Sigmoid colon (tissue), 7 donors: ENCODE measurements around the gene PIGQ. TPM values are rescaled to one million over a fixed set of nuclear protein-coding genes. Genes with fewer than 3 reads are reported as not detected.

ENCODE experiments used
- DNase-seq: peaks from one replicate; pipeline ENCODE4 v3.0.0-alpha.2; 2019
- H3K27ac ChIP-seq, 4 donors: fragments of 200-600 bp; sonication (generic); one replicate each; pipeline ENCODE4 v1.5.1; 2016 to 2019; ENCODE audit warnings: mild to moderate bottlenecking in 1 of 4
- H3K27me3 ChIP-seq, 3 donors: fragments of 200-600 bp; sonication (generic); one replicate each; pipeline ENCODE4 v1.5.1; 2019; ENCODE audit warnings: mild to moderate bottlenecking in 1 of 3
- H3K36me3 ChIP-seq, 4 donors: fragments of 200-600 bp; sonication (generic); one replicate each; pipeline ENCODE4 v1.5.1; 2016 to 2019
- H3K4me1 ChIP-seq, 4 donors: fragments of 200-600 bp; sonication (generic); one replicate each; pipeline ENCODE4 v1.5.1; 2017 to 2019
- H3K4me3 ChIP-seq, 4 donors: fragments of 200-600 bp; sonication (generic); one replicate each; pipeline ENCODE4 v1.5.1; 2017 to 2019; ENCODE audit warnings: mild to moderate bottlenecking in 2 of 4, moderate library complexity in 1 of 4
- H3K9me3 ChIP-seq, 4 donors: fragments of 200-600 bp in 3 of 4; sonication (generic) in 3 of 4; one replicate each; pipeline versions ENCODE4 v1.5.1 to v1.6.1; 2013 to 2019
- EP300 ChIP-seq, 4 donors: sonication (generic); formaldehyde crosslinking; IDR thresholded peaks; one replicate each; pipeline ENCODE4 v1.6.1; 2017; ENCODE audit warnings: antibody characterized with exemption in 4 of 4
- POLR2A ChIP-seq, 2 donors: fragments of 450-650 bp; IDR thresholded peaks; one replicate each; pipeline ENCODE4 v1.6.1; 2016; ENCODE audit warnings: antibody characterized with exemption in 2 of 2, mild to moderate bottlenecking in 2 of 2, moderate library complexity in 2 of 2
- POLR2AphosphoS5 ChIP-seq, 4 donors: sonication (generic); formaldehyde crosslinking; IDR thresholded peaks; one replicate each; pipeline ENCODE4 v1.6.1; 2017; ENCODE audit warnings: antibody characterized with exemption in 4 of 4
- WGBS, 2 donors: extraction: QIAGEN DNeasy Blood & Tissue Kit; methylation state at CpG; one replicate each; pipeline ENCODE4 v1.1.7; 2013; 5-methylcytosine and 5-hydroxymethylcytosine counted together
- intact Hi-C: fragments of 100-400 bp; cut with DNase I; formaldehyde crosslinking; loops from one replicate; pipeline ENCODE4 v1.15.1; 2023
- polyA plus RNA-seq, 3 donors: library from polyadenylated mRNA; stranded (reverse); fragments of 200-250 nt; gene quantifications; one replicate each; pipeline ENCODE4 v1.2.3, GENCODE V29; 2013
- total RNA-seq, 4 donors: library from RNA; depleted of rRNA; stranded (reverse); fragments of >200 nt; gene quantifications; one replicate each; pipeline ENCODE4 v1.1.0, GENCODE V29; 2016
- TF ChIP-seq, protein P1 (sequence below), 4 experiments: fragments of 450-650 bp in 3 of 4; fragments of 200-600 bp in 1 of 4; IDR thresholded peaks; one replicate each; pipeline ENCODE4 v1.5.1; 2016 to 2019; ENCODE audit warnings: antibody characterized with exemption in 4 of 4, mild to moderate bottlenecking in 3 of 4, moderate library complexity in 2 of 4
- donor health status: healthy with polysubstance abuse.
- donor health status: Bipolar disorder and iron deficiency.
- donor health status: healthy.

Gene PIGQ
- total and polyA plus RNA-seq, 7 donors, result 11.1 to 47.4 (median 17.8) TPM

DNA sequence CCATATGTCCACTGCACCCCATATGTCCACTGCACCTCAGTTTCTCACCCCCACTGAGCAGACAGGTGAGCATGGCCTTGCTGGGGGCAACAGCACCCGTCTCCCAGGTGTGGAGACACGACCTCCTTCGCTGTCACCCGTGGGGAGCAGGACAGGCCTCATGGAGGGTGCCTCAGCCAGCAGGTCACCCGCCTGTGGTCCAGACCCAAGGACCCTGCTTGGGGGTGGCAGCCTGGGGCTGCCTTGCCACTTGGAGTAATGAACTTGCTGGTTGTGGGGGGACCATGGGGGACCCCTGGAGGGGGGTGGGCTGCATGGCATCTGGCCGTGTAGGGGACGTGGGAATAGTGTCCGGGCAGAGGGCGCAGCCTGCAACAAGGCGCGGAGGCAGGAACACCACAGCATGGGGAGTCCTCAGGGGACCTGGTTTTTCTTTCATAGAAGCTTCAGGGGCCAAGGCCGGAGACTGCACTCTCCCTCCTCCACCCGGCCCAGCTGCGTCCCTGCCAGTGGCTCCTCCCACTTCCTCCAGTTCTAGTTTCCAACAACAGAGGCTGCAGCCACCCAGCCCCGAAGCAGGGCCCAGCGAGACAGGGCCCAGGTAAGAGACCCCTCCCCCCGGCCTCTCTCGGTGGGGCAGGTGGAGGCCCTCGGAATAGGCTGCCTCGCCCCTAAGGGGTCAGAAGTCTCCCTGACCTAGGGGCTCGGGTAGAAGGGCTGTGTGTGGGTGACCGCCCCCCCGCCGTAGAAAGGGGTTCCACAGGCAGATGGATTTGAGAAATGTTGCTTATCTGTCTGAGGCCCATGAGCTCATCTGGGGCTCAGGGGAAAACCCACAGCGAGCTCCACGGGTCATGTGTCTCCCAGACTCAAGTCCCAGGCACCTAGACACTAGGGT is 3.0 kb upstream of the PIGQ start, which contains the start of gene NHLRC4:
Gene NHLRC4 (plus strand): TSS at position 531 of the 898 bp plus-strand sequence. CDS start 1,043 bp downstream, outside the sequence.
- intact Hi-C loops, result no loop called here
- peak; percentile 90 for DNase-seq
- peaks cover 0 to 53% (median 45%) of the 10 kb centered on the region in 4 donors for H3K4me1 ChIP-seq
- TF ChIP-seq, protein P1, sequence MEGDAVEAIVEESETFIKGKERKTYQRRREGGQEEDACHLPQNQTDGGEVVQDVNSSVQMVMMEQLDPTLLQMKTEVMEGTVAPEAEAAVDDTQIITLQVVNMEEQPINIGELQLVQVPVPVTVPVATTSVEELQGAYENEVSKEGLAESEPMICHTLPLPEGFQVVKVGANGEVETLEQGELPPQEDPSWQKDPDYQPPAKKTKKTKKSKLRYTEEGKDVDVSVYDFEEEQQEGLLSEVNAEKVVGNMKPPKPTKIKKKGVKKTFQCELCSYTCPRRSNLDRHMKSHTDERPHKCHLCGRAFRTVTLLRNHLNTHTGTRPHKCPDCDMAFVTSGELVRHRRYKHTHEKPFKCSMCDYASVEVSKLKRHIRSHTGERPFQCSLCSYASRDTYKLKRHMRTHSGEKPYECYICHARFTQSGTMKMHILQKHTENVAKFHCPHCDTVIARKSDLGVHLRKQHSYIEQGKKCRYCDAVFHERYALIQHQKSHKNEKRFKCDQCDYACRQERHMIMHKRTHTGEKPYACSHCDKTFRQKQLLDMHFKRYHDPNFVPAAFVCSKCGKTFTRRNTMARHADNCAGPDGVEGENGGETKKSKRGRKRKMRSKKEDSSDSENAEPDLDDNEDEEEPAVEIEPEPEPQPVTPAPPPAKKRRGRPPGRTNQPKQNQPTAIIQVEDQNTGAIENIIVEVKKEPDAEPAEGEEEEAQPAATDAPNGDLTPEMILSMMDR (IDR thresholded peaks at IDR 0.05), result no peak
- no peak for TF ChIP-seq POLR2A (IDR thresholded peaks at IDR 0.05)
- no peak for TF ChIP-seq POLR2AphosphoS5 (IDR thresholded peaks at IDR 0.05)
- no peak for TF ChIP-seq EP300 (IDR thresholded peaks at IDR 0.05)
- H3K27ac ChIP-seq, result peak within 1 kb of the TSS; percentile 14 to 62 (median 33)
- H3K4me3 ChIP-seq, result peak within 1 kb of the TSS in 3 of 4 donors; percentile 24 to 39 (median 32)
- no peaks in the 10 kb centered on the region for H3K36me3 ChIP-seq
- 29 to 30% methylated on average over 26 of the region's 26 CpGs for WGBS, 2 donors
- H3K9me3 ChIP-seq, result no peaks in the 10 kb centered on the region
- H3K27me3 ChIP-seq, result peaks cover 0 to 17% (median 5%) of the 10 kb centered on the region in 3 donors

DNA sequence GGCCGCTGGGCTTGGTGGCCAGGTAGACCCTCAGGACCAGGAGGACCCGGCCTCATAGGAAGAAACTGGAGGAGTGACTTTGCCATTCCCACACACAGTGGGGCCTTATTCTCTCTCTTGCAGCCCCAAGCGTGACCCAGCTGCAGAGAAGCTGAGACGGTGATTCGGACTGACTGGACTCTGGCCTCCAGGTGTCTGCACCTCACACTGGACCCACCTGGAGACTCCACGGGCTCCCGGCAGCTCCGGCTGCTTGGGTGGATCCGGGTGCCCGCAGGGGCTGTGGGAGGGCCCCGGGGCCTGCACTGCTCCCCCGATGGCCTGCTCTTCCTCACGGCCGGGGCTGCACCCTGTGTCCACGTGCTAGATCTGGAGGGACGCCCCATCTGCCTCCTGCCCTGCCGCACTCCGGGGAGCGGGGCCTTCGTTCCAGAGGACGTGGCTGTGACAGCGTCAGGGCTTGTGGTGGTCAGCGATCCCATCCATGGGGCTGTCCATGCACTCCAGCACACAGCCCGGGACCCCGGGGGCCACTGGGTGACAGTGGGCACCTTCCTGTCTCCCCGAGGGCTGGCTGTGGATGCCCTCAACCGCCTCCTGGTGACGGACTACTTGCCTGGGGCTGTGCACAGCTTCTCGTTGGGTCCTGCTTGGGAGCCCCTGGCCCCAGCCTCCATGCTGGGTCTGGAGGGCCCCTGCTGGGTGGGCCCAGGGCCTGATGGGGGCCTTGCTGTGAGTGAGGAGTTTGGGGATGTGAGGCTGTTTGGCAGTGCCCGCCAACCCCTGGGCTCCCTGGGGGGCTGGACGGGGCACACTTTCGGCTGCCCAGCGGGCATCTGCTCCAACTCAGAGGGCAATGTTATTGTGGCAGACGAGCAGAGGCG is 2.2 kb upstream of the PIGQ start:
- no peak for DNase-seq
- peaks cover 0 to 53% (median 45%) of the 10 kb centered on the region in 4 donors for H3K4me1 ChIP-seq
- peak overlapping the region in 2 of 4 donors; percentile 32 to 39 for H3K4me3 ChIP-seq
- WGBS, 2 donors, result 88 to 94% methylated on average over 35 of the region's 35 CpGs
- H3K27ac ChIP-seq, result peak overlapping the region in 3 of 4 donors; percentile 14 to 62 (median 44)
- TF ChIP-seq, protein P1 (IDR thresholded peaks at IDR 0.05), result no peak
- intact Hi-C loops, result no loop called here
- H3K36me3 ChIP-seq, result no peaks in the 10 kb centered on the region
- no peaks in the 10 kb centered on the region for H3K9me3 ChIP-seq
- H3K27me3 ChIP-seq, result peaks cover 0 to 11% (median 0%) of the 10 kb centered on the region in 3 donors

DNA sequence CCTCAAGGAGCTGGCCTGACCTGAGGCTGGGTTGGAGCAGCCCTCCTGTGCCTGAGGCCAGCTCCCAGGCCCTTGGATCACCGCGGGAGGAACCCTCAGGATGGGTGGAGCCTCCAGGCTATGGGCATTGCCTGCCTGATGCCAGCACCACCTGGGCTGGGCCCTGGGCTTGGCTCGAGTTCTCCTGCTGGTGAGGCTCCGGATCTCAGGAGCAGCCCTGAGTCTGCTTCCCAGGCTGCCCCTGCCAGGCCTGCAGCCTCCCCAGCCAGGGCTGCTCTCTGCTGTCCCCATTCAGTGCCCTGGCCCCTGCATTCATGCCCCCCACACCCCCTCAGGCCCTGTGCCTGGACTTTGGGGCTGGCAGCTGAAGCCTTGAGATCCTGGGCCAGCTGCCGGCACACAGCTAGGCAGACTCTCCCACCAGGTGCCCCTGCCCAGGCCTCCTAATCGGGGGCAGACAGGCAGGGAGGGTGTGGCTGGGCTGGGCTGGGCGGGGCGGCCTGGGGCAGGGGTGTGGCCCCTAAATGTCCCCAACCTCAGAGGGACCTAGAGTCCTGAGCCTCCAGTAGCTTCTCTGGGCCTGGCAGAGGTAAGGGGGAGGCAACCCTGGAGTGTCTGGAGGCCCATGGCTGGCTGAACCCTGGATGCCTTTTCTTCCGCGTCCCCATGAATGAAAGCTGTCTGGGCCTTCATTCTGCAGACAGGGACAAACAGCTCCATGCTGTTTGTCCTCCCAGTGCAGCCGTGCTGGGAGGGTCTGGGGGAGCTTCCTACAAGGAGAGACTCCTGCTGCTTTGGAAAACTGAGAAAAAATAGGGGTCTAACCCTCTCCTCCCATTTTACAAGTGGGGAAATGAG is 1.1 kb upstream of the PIGQ start:
- Histone ChIP-seq H3K4me1 (peaks cover 0 to 53% (median 45%) of the 10 kb centered on the region in 4 donors), H3K36me3 (peaks cover 0 to 5% (median 0%) of the 10 kb centered on the region in 4 donors), H3K9me3 (no peaks in the 10 kb centered on the region), H3K27me3 (peaks cover 0 to 11% (median 0%) of the 10 kb centered on the region in 3 donors), H3K4me3 (peak overlapping the region; percentile 77 to 98 (median 98)), H3K27ac (peak overlapping the region; percentile 80 to 87 (median 82))
- intact Hi-C loops, result no loop called here
- DNase-seq, result no peak
- TF ChIP-seq POLR2A (IDR thresholded peaks at IDR 0.05), result no peak
- WGBS, 2 donors, result 26 to 69% methylated on average over 11 of the region's 11 CpGs

DNA sequence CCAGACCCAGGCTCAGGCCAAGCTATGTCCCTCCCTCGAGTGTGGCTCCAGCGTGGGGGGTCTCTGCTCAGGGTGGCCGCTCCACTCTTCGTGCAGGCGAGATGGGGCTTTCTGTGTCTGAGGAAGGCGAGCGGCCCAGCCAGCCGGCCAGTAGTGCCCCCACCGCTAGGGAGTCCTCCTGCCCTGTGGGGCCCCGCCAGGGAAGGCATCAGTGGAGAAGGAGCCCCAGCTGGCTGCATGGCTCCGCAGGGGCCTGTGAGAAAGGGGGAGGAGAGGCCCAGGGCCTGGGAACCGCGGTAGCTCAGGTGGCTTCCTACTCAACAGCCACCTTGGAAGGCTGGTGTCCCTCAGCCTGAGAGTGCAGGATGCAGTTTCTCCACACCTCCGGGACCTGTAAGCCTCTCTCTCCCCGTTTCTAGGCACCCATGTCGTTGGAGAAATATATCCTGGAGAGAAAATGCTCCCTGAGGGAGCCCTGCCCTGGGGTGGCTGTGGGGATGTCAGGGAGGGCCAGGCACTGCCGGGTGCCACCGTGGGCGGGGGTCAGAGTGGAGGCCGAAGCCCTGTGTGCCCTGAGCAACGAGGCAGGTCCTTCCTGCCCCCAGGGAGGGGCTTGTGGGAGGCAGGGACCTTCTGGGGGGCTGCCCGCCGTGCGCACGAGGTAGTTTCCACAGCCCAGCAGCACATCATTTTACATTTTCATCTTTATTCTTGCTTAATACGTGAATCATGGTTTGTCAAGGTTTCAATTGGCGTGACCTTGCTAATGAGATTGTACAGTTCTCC is 3.3 kb downstream of the PIGQ start:
- H3K27me3 ChIP-seq, result no peaks in the 10 kb centered on the region
- no peak overlapping the region for H3K4me3 ChIP-seq
- 88 to 89% methylated on average over 27 of the region's 27 CpGs for WGBS, 2 donors
- DNase-seq, result no peak
- TF ChIP-seq, protein P1 (IDR thresholded peaks at IDR 0.05), result no peak
- TF ChIP-seq POLR2A (IDR thresholded peaks at IDR 0.05) (no peak), POLR2AphosphoS5 (IDR thresholded peaks at IDR 0.05) (no peak), EP300 (IDR thresholded peaks at IDR 0.05) (no peak)
- H3K9me3 ChIP-seq, result no peaks in the 10 kb centered on the region
- intact Hi-C loops, result no loop called here
- H3K27ac ChIP-seq, result no peak overlapping the region
- peaks cover 0 to 24% (median 19%) of the 10 kb centered on the region in 4 donors for H3K4me1 ChIP-seq
- H3K36me3 ChIP-seq, result peaks cover 0 to 30% (median 8%) of the 10 kb centered on the region in 4 donors
